GM23248 (cell line): Measurements from ENCODE around the gene SLC15A5. TPM values are rescaled to one million over a fixed set of nuclear protein-coding genes. Genes with fewer than 3 reads are reported as not detected.

Experiments used
- DNase-seq: peaks from one replicate; pipeline ENCODE4 v3.0.0-alpha.2; 2015
- H2AFZ ChIP-seq: fragments of 200-600 bp; sonication (generic); 2 replicates; pipeline ENCODE4 v1.6.1; 2016; ENCODE audit warnings: antibody characterized with exemption
- H3F3A ChIP-seq: fragments of 200-600 bp; sonication (generic); 2 replicates; pipeline ENCODE4 v1.6.1; 2016; ENCODE audit warnings: mild to moderate bottlenecking, antibody characterized with exemption, mixed run types; ENCODE audit not compliant: insufficient read depth
- H3K27ac ChIP-seq: fragments of 200-600 bp; sonication (generic); 2 replicates; pipeline ENCODE4 v1.5.1; 2016; ENCODE audit warnings: mild to moderate bottlenecking
- H3K27me3 ChIP-seq: fragments of 200-600 bp; sonication (generic); replicated peaks from 2 replicates; pipeline ENCODE4 v1.6.1; 2016; ENCODE audit warnings: mild to moderate bottlenecking; ENCODE audit not compliant: insufficient read depth
- H3K36me3 ChIP-seq: fragments of 200-600 bp; sonication (generic); 2 replicates; pipeline ENCODE4 v1.6.1; 2016; ENCODE audit warnings: low read depth, mild to moderate bottlenecking
- H3K4me1 ChIP-seq: fragments of 200-600 bp; sonication (generic); 2 replicates; pipeline ENCODE4 v1.6.1; 2016; ENCODE audit warnings: mild to moderate bottlenecking; ENCODE audit not compliant: insufficient read depth
- H3K4me2 ChIP-seq: fragments of 200-600 bp; sonication (generic); one replicate; pipeline ENCODE4 v1.6.1; 2016; ENCODE audit warnings: mild to moderate bottlenecking; ENCODE audit not compliant: unreplicated experiment
- H3K4me3 ChIP-seq: fragments of 200-600 bp; sonication (generic); 2 replicates; pipeline ENCODE4 v1.5.1; 2016; ENCODE audit warnings: mild to moderate bottlenecking
- H3K79me2 ChIP-seq: fragments of 200-600 bp; sonication (generic); 2 replicates; pipeline ENCODE4 v1.6.1; 2016; ENCODE audit warnings: mild to moderate bottlenecking; ENCODE audit not compliant: insufficient read depth
- H3K9ac ChIP-seq: fragments of 200-600 bp; sonication (generic); 2 replicates; pipeline ENCODE4 v1.6.1; 2016; ENCODE audit warnings: mild to moderate bottlenecking
- H3K9me2 ChIP-seq: fragments of 200-600 bp; sonication (generic); 2 replicates; pipeline ENCODE4 v1.6.1; 2016; ENCODE audit warnings: mixed run types, mild to moderate bottlenecking, moderate library complexity; ENCODE audit not compliant: insufficient read depth
- H3K9me3 ChIP-seq: fragments of 200-600 bp; sonication (generic); one replicate; pipeline ENCODE4 v1.6.1; 2017; ENCODE audit warnings: low read depth
- H4K20me1 ChIP-seq: fragments of 200-600 bp; sonication (generic); 2 replicates; pipeline ENCODE4 v1.6.0; 2016; ENCODE audit not compliant: insufficient read depth
- EZH2 ChIP-seq: fragments of 200-600 bp; sonication (generic); IDR thresholded peaks from 2 replicates; pipeline ENCODE4 v1.6.1; 2018; ENCODE audit warnings: antibody characterized with exemption, mild to moderate bottlenecking; ENCODE audit not compliant: insufficient read depth, poor library complexity, severe bottlenecking
- EZH2phosphoT487 ChIP-seq: fragments of 200-600 bp; sonication (generic); IDR thresholded peaks from 2 replicates; pipeline ENCODE4 v1.6.1; 2018; ENCODE audit warnings: antibody characterized with exemption, moderate library complexity, mild to moderate bottlenecking, low read depth; ENCODE audit not compliant: insufficient read depth
- WGBS, 2 experiments: methylation state at CpG; one replicate each; pipeline ENCODE4 v1.1.6; 2015 to 2017; ENCODE audit warnings: low lambda C conversion rate in 2 of 2, low coverage in 1 of 2; ENCODE audit errors: missing lambda C conversion rate in 2 of 2; 5-methylcytosine and 5-hydroxymethylcytosine counted together
- in situ Hi-C: fragments of 300-500 bp; cut with MboI; formaldehyde crosslinking; loops from 2 replicates; pipeline ENCODE4 v1.15.0; 2020
- polyA plus RNA-seq: library from polyadenylated mRNA; unstranded; fragments of >200 nt; fragmentation: Nextera tagmentation; extraction: Ambion mirVana; gene quantifications from 2 replicates; pipeline ENCODE4 v1.2.1, GENCODE V29; 2016
- total RNA-seq: library from RNA; depleted of rRNA; stranded (reverse); fragments of >200 nt; shearing (Covaris generic); gene quantifications from 2 replicates; pipeline ENCODE4 v1.2.3, GENCODE V29; 2014

SLC15A5 gene
- total and polyA plus RNA-seq, 2 experiments from 2014 or later = not detected

GRCh38 chr12:16166563-16167470 is 110.7 kb downstream of the SLC15A5 start:
- Histone ChIP-seq H4K20me1 (no peaks in the 10 kb centered on the region), H3K27me3 (peaks cover 7% of the 10 kb centered on the region; the same call in 1 of the 2 replicates), H3K27ac (no peak overlapping the region), H3F3A (no peaks in the 10 kb centered on the region), H3K9me3 (no peaks in the 10 kb centered on the region), H3K4me3 (no peak overlapping the region), H2AFZ (no peak overlapping the region), H3K9me2 (no peaks in the 10 kb centered on the region), H3K9ac (no peak overlapping the region), H3K4me1 (no peaks in the 10 kb centered on the region), H3K4me2 (no peak overlapping the region), H3K36me3 (no peaks in the 10 kb centered on the region), H3K79me2 (no peaks in the 10 kb centered on the region)
- WGBS, 2 experiments = 55 to 61% methylated on average over 5 of the region's 5 CpGs
- no peak for DNase-seq
- in situ Hi-C loops = no loop called here
- no peak for TF ChIP-seq EZH2phosphoT487
- TF ChIP-seq EZH2 = no peak

- Histone ChIP-seq H3K9me2 (no peaks in the 10 kb centered on the region), H3K9me3 (no peaks in the 10 kb centered on the region), H2AFZ (no peak overlapping the region), H4K20me1 (no peaks in the 10 kb centered on the region), H3F3A (no peaks in the 10 kb centered on the region), H3K79me2 (no peaks in the 10 kb centered on the region), H3K4me2 (no peak overlapping the region), H3K4me1 (no peaks in the 10 kb centered on the region), H3K9ac (no peak overlapping the region), H3K27me3 (peaks cover 7% of the 10 kb centered on the region; the same call in 1 of the 2 replicates), H3K27ac (no peak overlapping the region), H3K36me3 (no peaks in the 10 kb centered on the region), H3K4me3 (no peak overlapping the region)
- 1 to 6% methylated on average over 2 of the region's 2 CpGs for WGBS, 2 experiments
- TF ChIP-seq EZH2 (no peak), EZH2phosphoT487 (no peak)
- peak; percentile 72 for DNase-seq
- in situ Hi-C loops = no loop called here
Observed at GRCh38 chr12:16165506-16165905, 112.0 kb downstream of the SLC15A5 start.

GRCh38 chr12:16163901-16164300 is 113.6 kb downstream of the SLC15A5 start:
- no peak overlapping the region for H3K4me2 ChIP-seq
- no peaks in the 10 kb centered on the region for H3F3A ChIP-seq
- H3K27ac ChIP-seq = no peak overlapping the region
- DNase-seq = peak; percentile 20
- H3K4me1 ChIP-seq = no peaks in the 10 kb centered on the region
- H3K27me3 ChIP-seq = peaks cover 7% of the 10 kb centered on the region
- no peak overlapping the region for H3K9ac ChIP-seq
- no peaks in the 10 kb centered on the region for H3K79me2 ChIP-seq
- no peaks in the 10 kb centered on the region for H4K20me1 ChIP-seq
- no peaks in the 10 kb centered on the region for H3K9me3 ChIP-seq
- in situ Hi-C loops = no loop called here
- H3K4me3 ChIP-seq = no peak overlapping the region
- no peak overlapping the region for H2AFZ ChIP-seq
- H3K9me2 ChIP-seq = no peaks in the 10 kb centered on the region
- no peak for TF ChIP-seq EZH2phosphoT487
- TF ChIP-seq EZH2 = no peak
- no peaks in the 10 kb centered on the region for H3K36me3 ChIP-seq

- Histone ChIP-seq H3F3A (no peaks in the 10 kb centered on the region), H4K20me1 (no peaks in the 10 kb centered on the region), H2AFZ (no peak overlapping the region), H3K79me2 (no peaks in the 10 kb centered on the region), H3K27ac (no peak overlapping the region), H3K9me3 (no peaks in the 10 kb centered on the region), H3K4me1 (no peaks in the 10 kb centered on the region), H3K4me3 (no peak overlapping the region), H3K4me2 (no peak overlapping the region), H3K27me3 (peaks cover 7% of the 10 kb centered on the region), H3K9me2 (no peaks in the 10 kb centered on the region), H3K9ac (no peak overlapping the region), H3K36me3 (no peaks in the 10 kb centered on the region)
- TF ChIP-seq EZH2phosphoT487 = no peak
- no peak for TF ChIP-seq EZH2
- DNase-seq = no peak
- in situ Hi-C loops = no loop called here
- WGBS, 2 experiments = 25 to 35% methylated on average over 4 of the region's 4 CpGs
Observed at GRCh38 chr12:16163146-16163545, 114.3 kb downstream of the SLC15A5 start.
